Osteoblast (primary cell): ENCODE data around the gene LRMDA. TPM values are rescaled to one million over a fixed set of nuclear protein-coding genes. Genes with fewer than 3 reads are reported as not detected.
A peak's percentile ranks its signal among the peaks of the same experiment; 100 is the strongest.

Experiments
- DNase-seq: peaks from one replicate; pipeline ENCODE4 v3.0.0; 2011; ENCODE audit warnings: low spot score, mixed read lengths; ENCODE audit not compliant: insufficient read length; ENCODE audit errors: missing footprints
- H2AFZ ChIP-seq: 2 replicates; pipeline ENCODE4 v1.6.0; 2011; ENCODE audit warnings: mild to moderate bottlenecking, low read length
- H3K27ac ChIP-seq: 2 replicates; pipeline ENCODE4 v1.5.1; 2011; ENCODE audit warnings: mild to moderate bottlenecking, low read depth, low read length, moderate library complexity
- H3K27me3 ChIP-seq: 2 replicates; pipeline ENCODE4 v1.6.0; 2012; ENCODE audit warnings: mild to moderate bottlenecking, control low read depth, inconsistent platforms, low read length, moderate library complexity; ENCODE audit not compliant: insufficient read depth
- H3K36me3 ChIP-seq: 2 replicates; pipeline ENCODE4 v1.5.1; 2011; ENCODE audit warnings: mild to moderate bottlenecking, low read length, control low read depth, moderate library complexity; ENCODE audit not compliant: insufficient read depth
- H3K4me1 ChIP-seq: 2 replicates; pipeline ENCODE4 v1.5.1; 2011; ENCODE audit warnings: mild to moderate bottlenecking, low read length, control low read depth, moderate library complexity; ENCODE audit not compliant: insufficient read depth
- H3K4me2 ChIP-seq: 2 replicates; pipeline ENCODE4 v1.6.0; 2011; ENCODE audit warnings: mild to moderate bottlenecking, low read length; ENCODE audit not compliant: insufficient read depth
- H3K4me3 ChIP-seq: fragments of 200-600 bp; sonication (generic); 3 replicates; pipeline ENCODE4 v1.5.1; 2012; ENCODE audit warnings: mild to moderate bottlenecking, low read length, inconsistent platforms; ENCODE audit not compliant: insufficient read depth
- H3K79me2 ChIP-seq: 2 replicates; pipeline ENCODE4 v1.6.0; 2012; ENCODE audit warnings: mild to moderate bottlenecking, low read length, control low read depth, inconsistent platforms; ENCODE audit not compliant: insufficient read depth
- H3K9me3 ChIP-seq: 2 replicates; pipeline ENCODE4 v1.5.1; 2011; ENCODE audit warnings: low read depth, low read length, control low read depth
- H4K20me1 ChIP-seq: 2 replicates; pipeline ENCODE4 v1.6.0; 2012; ENCODE audit warnings: mild to moderate bottlenecking, low read length, control low read depth; ENCODE audit not compliant: insufficient read depth
- CTCF ChIP-seq: IDR thresholded peaks from 2 replicates; pipeline ENCODE4 v1.5.1; 2011; ENCODE audit warnings: mild to moderate bottlenecking, low read depth, low read length, moderate library complexity; ENCODE audit errors: extremely low read depth
- total RNA-seq: library from RNA; depleted of rRNA; stranded (reverse); fragments of >200 nt; gene quantifications from 2 replicates; pipeline ENCODE4 v1.2.3, GENCODE V29; 2012

The LRMDA gene
- total RNA-seq, 1 donor = 18.5 TPM

DNA sequence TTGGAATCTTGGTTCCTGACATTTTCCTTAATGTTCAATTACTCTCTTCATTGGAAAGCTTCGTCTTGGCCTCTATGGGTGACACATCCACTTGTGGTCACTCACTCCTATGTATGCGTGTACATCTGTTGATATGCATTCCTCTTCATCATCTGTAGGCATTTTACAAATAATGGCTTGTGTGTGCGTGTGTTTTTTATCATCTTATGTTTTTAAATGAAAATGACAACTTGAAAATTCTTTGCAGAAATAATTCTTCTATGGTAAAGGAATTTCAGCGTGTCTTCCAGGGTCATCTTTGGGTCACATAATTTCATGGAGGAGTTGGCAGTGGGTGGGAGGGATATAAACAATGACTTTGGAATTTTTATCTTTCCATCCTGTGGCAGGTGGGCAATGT is 925.1 kb downstream of the LRMDA start:
- no peaks in the 10 kb centered on the region for H3K27me3 ChIP-seq
- no peaks in the 10 kb centered on the region for H3K36me3 ChIP-seq
- no peaks in the 10 kb centered on the region for H3K79me2 ChIP-seq
- no peak overlapping the region for H3K27ac ChIP-seq
- no peak overlapping the region for H3K4me2 ChIP-seq
- H3K9me3 ChIP-seq = no peaks in the 10 kb centered on the region
- no peaks in the 10 kb centered on the region for H4K20me1 ChIP-seq
- no peak for TF ChIP-seq CTCF
- peaks cover 20% of the 10 kb centered on the region for H3K4me1 ChIP-seq
- no peak overlapping the region for H3K4me3 ChIP-seq
- H2AFZ ChIP-seq = no peak overlapping the region
- no peak for DNase-seq

DNA sequence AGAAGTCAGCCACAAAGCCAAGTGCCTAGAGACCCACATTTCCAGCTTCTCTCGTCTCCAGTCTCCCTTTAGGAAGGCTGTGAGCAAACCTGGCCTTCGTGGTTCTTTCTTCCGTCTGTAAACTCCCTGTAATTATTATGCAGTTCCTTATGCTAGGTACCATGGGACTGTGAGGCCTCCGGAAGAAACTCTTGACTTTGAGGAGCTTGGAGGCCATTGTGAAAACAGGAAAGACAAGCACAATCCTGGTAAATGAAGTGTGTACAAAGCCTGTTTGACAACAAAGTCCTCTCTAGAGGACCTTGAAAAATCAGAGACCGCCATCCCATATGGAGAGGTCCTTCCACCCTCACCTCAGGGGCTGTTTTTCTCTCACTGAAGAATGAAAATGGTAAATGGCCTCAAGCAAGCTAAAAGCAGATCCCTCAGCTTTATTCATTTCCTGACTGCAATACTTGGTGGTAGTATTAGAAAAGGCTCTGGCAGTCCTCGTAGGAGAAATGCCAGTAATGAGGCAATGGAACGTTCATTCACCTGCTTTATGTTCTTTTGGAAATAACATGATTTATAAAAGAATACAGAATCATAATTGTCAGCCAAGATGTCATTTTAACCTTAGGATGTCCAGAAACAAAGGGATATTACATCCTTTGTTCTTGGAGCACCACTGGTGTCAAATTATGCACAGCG is 926.4 kb downstream of the LRMDA start:
- Histone ChIP-seq H3K79me2 (no peaks in the 10 kb centered on the region), H4K20me1 (no peaks in the 10 kb centered on the region), H3K4me2 (no peak overlapping the region), H3K36me3 (no peaks in the 10 kb centered on the region), H2AFZ (no peak overlapping the region), H3K9me3 (no peaks in the 10 kb centered on the region), H3K27me3 (no peaks in the 10 kb centered on the region), H3K4me3 (no peak overlapping the region), H3K4me1 (peaks cover 7% of the 10 kb centered on the region), H3K27ac (no peak overlapping the region)
- DNase-seq = no peak
- no peak for TF ChIP-seq CTCF

DNA sequence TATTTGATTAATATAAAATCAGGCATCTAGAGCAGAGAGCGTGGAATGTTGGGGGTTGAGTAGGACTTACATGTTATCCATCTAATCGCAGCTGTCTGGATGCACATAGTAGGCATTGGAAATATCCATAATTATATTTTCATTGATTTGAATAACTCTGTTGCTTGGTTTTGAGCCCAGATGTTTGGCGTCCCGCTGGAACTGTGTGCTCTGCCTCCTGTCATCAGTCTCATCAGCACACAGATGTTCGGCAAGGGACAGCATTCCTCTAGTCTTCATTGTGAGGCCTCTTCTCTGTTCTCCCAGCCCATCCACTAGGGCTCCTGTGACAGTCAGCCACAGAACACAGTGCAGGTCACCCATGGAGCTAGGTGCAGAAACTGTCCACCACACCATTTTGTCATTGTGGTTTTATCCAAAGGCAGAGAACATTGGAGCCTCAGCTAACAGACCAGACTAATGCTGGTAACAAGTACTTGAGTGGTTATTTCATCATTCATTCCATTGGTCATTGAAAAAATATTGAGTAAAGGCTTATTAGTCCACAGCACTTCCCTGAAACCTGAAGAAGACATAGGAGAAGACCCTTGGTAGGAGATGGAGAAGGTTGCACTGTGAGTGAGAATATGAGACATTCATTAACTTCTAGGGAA is 927.4 kb downstream of the LRMDA start:
- no peaks in the 10 kb centered on the region for H3K27me3 ChIP-seq
- no peaks in the 10 kb centered on the region for H3K79me2 ChIP-seq
- H3K27ac ChIP-seq = no peak overlapping the region
- H3K4me2 ChIP-seq = no peak overlapping the region
- H3K9me3 ChIP-seq = no peaks in the 10 kb centered on the region
- peak; percentile 25 for DNase-seq
- peaks cover 5% of the 10 kb centered on the region for H3K4me1 ChIP-seq
- no peaks in the 10 kb centered on the region for H3K36me3 ChIP-seq
- TF ChIP-seq CTCF = no peak
- no peak overlapping the region for H3K4me3 ChIP-seq
- no peaks in the 10 kb centered on the region for H4K20me1 ChIP-seq
- H2AFZ ChIP-seq = no peak overlapping the region

GRCh38 chr10:76375761-76376160 is 944.3 kb downstream of the LRMDA start:
- H3K4me2 ChIP-seq = no peak overlapping the region
- no peaks in the 10 kb centered on the region for H3K79me2 ChIP-seq
- no peak overlapping the region for H3K27ac ChIP-seq
- H2AFZ ChIP-seq = no peak overlapping the region
- no peak for TF ChIP-seq CTCF
- H3K4me1 ChIP-seq = no peaks in the 10 kb centered on the region
- no peak for DNase-seq
- H4K20me1 ChIP-seq = no peaks in the 10 kb centered on the region
- H3K36me3 ChIP-seq = no peaks in the 10 kb centered on the region
- H3K27me3 ChIP-seq = no peaks in the 10 kb centered on the region
- H3K9me3 ChIP-seq = no peaks in the 10 kb centered on the region
- H3K4me3 ChIP-seq = no peak overlapping the region
